DMS 273 (cell line): ENCODE measurements around the gene TPCN1.
"Not testable (repeated sequence)": the region's sequence is repeated elsewhere in the genome, so short reads cannot be mapped to it uniquely, and the experiment has no call there.

Experiments
- DNase-seq: peaks from one replicate; lab custom pipeline; 2025; ENCODE audit not compliant: unreplicated experiment; lab: John Stamatoyannopoulos, UW

TPCN1 gene

GRCh38 chr12:113196582-113196981, 24.7 kb upstream of the TPCN1 start:
- no peak for DNase-seq

GRCh38 chr12:113196990-113197389, 24.3 kb upstream of the TPCN1 start:
- peak; percentile 79 for DNase-seq

DNA sequence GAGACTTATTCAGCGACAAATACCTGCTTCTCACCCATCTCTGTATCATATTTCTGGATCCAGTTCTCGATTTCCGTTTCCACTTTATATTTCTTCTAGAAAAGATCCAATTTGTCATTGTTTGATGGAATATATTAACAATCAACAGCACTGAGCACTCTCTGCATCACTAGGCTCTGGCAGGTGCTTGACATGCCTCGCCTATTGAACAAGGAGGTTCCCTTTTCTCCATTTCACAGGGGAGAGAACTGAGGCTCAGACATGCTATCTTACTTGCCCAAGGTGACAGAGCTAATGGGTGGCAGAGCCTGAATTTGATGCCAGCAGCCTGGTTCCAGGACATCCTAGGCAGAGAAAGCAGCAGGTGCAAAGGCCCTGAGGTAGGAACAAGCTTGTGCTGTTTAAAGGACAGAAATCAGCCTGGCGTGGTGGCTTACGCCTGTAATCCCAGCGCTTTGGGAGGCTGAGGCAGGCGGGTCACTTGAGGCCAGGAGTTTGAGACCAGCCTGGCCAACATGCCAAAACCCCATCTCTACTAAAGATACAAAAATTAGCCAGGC, 23.7 kb upstream of the TPCN1 start:
- DNase-seq = no peak

DNA sequence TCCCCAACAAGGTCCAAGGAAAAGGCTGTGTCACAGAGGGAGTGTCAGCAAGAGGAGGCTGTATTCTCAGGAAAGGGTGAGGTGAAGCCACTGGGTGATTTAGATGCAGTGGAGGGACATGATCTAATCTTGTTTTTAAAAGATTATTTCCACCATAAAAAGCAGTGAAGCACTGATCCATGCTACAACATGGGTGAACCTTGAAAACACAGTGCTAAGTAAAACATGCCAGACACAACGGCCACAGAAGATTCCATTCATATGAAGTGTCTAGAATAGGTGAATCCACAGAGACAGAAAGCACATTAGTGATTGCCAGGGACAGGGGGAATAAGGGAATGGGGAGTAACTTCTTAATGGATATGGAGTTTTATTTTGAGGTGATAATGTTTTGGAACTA, 23.0 kb upstream of the TPCN1 start:
- DNase-seq = no peak

- DNase-seq = no peak
Observed at GRCh38 chr12:113200021-113200797, 21.1 kb upstream of the TPCN1 start.

GRCh38 chr12:113201187-113202177, 19.8 kb upstream of the TPCN1 start:
- peak; percentile 33 for DNase-seq

GRCh38 chr12:113202300-113203075, 18.8 kb upstream of the TPCN1 start:
- DNase-seq = no peak

- peak; percentile 91 for DNase-seq
Observed at GRCh38 chr12:113203852-113204760, 17.2 kb upstream of the TPCN1 start.

DNA sequence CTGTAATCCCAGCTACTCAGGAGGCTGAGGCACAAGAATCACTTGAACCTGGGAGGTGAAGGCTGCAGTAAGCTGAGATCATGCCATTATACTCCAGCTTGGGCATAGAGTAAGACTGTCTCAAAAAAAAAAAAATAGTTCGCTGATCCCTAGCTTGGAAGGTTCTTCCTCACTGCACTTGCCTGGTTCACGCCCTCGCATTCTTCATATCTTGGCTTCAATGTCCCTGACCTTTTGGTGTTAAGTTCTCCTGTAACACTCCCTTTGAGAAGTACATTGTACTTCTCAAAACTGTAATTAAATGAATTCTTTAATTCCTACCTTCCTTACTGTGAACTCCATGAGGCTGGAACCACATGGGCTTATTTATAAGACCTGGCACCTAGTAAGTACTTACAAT, 16.5 kb upstream of the TPCN1 start:
- DNase-seq = peak; percentile 43

DNA sequence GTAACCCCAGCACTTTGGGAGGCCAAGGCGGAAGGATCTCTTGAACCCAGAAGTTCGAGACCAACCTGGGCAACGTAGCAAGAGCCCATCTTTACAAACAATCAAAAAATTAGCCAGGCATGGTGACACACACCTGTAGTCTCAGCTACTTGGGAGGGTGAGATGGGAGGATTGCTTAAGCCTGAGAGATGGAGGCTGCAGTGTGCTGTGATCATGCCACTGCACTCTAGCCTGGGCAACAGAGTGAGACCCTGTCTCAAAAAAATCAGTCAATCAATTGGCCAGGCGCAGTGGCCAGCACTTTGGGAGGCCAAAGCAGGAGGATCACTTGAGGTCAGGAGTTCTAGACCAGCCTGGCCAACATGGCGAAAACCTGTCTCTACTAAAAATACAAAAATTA, 14.5 kb upstream of the TPCN1 start:
- DNase-seq = not testable (repeated sequence)

- DNase-seq = no peak
Observed at GRCh38 chr12:113207613-113208040, 13.6 kb upstream of the TPCN1 start.

- no peak for DNase-seq
Observed at GRCh38 chr12:113208041-113208934, 13.0 kb upstream of the TPCN1 start.

DNA sequence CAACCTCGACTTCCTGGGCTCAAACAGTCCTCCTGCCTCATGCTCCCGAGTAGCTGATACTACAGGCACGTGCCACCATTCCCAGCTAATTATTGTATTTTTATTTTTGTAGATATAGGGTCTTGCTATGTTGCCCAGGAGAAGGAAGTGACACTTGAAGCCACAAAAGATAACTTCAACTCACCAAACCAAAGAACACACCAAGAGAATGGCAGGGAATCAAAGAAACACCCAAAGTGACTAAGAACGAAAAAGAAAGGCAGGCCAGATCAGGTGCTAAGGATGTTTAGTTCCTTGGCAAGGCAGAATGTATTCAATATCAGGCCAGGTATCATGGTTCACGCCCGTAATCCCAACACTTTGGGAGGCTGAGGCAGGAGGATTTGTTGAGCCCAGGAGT, 10.1 kb upstream of the TPCN1 start:
- no peak for DNase-seq

DNA sequence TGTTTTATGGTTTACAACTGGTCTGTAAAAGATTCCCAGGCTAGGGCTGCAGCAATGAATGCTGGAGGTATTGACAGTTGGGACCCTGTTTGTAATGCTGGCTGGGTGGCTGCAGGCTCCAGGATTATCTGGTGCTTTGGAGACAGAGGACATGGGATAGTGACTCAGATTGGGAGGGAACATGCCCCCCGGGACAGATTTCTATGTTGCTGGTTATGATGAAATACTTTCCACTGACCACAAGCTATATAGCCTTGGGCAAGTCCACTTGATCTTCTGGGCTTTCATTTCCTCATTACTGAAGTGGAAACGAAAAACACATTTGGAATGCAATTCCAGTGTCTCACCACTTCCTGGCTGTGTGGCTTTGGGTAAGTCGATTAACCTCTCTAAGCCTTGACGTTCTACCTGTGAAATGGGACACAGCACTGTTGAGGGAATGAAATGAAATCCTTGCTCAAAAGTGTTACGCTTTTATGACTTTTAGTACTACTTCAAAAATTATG, 6.3 kb upstream of the TPCN1 start:
- DNase-seq = no peak

DNA sequence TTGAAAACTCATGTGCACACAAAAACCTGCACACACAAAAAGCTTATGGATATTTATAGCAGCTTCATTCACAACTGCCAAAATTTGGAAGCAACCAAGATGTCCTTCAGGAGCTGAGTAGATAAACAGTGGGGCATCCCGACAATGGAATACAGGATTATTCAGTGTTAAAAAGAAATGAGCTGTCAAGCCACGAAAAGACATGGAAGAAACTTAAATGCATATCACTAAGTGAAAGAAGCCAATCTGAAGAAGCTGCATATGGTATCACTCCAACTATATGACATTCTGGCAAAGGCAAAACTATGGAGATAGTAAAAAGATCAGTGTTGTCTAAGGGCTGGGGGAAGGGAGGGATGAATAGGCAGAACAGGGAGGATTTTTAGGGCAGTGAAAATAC, 5.2 kb upstream of the TPCN1 start:
- no peak for DNase-seq

- peak; percentile 32 for DNase-seq
Observed at GRCh38 chr12:113220593-113221180, 577 bp upstream of the TPCN1 start.

DNA sequence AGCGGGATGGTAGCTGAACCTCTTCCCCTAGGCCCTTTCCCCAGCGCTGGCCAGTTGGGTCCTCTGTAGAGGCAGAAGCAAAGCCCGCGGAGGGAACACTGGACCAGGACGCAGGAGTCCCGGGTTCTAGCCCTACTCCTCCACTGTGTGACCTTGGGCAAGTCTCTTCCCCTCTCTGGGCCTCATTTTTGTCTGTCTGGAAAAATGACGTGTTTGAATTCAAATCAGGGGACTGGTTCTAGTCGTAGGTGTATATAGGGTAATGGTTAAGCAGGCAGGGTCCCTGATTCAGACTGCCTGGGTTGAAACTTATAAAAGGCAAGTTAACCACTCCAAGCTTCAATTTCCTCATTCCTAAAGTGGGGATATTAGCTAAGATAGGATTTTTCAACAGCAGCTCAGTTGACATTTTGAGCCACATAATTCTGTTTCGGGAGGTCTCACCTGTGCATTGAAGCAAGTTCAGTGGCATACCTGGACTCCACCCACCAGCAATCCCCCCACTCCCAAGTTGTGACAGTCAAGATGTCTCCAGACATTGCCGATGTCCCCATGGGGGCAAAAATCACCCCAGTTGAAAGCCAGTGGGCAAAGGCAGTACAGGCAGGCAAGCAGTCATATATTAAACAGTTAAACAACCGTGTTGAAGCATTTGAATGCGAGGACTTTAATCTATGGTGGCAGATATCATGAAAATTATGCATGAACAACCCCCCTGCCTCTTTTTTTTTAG, 899 bp downstream of the TPCN1 start:
- no peak for DNase-seq
